ENCODE results near the gene ZKSCAN5. TPM values are rescaled to one million over a fixed set of nuclear protein-coding genes. Genes with fewer than 3 reads are reported as not detected.

The ZKSCAN5 gene
- total RNA-seq, 1 donor from 2014 or later = 14.4 TPM

DNA sequence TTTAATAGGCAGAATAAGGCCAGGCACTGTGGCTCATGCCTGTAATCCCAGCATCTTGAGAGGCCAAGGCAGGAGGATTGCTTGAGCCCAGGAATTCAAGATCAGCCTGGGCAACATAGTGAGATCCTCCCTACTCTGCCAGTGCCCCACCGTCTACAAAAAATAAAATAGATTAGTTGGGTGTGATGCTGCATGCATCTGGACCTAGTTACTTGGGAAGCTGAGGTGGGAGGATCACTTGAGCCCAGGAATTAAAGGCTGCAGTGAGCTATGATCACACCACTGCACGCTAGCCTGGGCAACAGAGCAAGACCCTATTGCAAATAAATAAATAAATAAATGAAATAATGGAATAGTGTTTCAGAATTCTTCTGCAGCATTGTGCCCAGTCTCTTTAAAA, 31.2 kb downstream of the ZKSCAN5 start:
- TF ChIP-seq, protein P1, sequence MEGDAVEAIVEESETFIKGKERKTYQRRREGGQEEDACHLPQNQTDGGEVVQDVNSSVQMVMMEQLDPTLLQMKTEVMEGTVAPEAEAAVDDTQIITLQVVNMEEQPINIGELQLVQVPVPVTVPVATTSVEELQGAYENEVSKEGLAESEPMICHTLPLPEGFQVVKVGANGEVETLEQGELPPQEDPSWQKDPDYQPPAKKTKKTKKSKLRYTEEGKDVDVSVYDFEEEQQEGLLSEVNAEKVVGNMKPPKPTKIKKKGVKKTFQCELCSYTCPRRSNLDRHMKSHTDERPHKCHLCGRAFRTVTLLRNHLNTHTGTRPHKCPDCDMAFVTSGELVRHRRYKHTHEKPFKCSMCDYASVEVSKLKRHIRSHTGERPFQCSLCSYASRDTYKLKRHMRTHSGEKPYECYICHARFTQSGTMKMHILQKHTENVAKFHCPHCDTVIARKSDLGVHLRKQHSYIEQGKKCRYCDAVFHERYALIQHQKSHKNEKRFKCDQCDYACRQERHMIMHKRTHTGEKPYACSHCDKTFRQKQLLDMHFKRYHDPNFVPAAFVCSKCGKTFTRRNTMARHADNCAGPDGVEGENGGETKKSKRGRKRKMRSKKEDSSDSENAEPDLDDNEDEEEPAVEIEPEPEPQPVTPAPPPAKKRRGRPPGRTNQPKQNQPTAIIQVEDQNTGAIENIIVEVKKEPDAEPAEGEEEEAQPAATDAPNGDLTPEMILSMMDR (IDR thresholded peaks at IDR 0.05; ENCODE audit: unreplicated experiment) = no peak
- DNase-seq (ENCODE audit: low spot score in 2 of 2, unreplicated experiment in 2 of 2) = no peak
- Mint-ChIP-seq H3K9me3 (peaks cover 61% of the 10 kb centered on the region), H3K4me1 (no peaks in the 10 kb centered on the region), H3K27ac (no peak overlapping the region), H3K4me3 (no peak overlapping the region), H3K27me3 (ENCODE audit: low read depth) (no peaks in the 10 kb centered on the region), H3K36me3 (peaks cover 55% of the 10 kb centered on the region)

DNA sequence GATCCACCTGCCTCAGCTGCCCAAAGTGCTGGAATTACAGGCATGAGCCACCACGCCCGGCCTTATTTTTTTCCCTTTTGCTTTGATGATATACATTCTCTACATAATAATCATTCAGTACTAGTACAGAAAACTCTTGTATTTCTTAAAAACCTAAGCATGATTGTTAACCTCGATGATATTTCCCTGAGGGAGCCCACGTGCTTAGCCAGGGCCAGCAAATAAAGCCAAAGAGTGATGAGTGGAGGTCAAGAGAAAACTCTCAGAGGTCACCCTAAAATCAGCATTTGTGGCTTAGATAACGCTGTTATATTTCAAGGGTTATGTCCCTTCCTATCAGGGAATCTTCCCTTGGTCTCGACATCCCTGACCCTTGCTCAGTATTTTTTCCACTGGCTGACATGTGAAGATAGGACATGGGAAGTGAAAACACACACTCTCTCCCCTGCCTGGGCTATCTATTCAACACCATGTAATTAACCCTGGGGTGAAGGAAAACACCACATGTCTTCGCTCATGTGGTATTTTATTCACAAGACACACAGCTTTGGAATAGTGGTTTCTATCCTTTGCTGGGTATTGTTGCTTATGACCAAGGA, 34.9 kb downstream of the ZKSCAN5 start:
- Mint-ChIP-seq H3K36me3 (peaks cover 44% of the 10 kb centered on the region), H3K27me3 (ENCODE audit: low read depth) (no peaks in the 10 kb centered on the region), H3K4me3 (no peak overlapping the region), H3K9me3 (peaks cover 47% of the 10 kb centered on the region), H3K27ac (no peak overlapping the region), H3K4me1 (no peaks in the 10 kb centered on the region)
- no peak for DNase-seq (ENCODE audit: low spot score in 2 of 2, unreplicated experiment in 2 of 2)
- TF ChIP-seq, protein P1 (IDR thresholded peaks at IDR 0.05; ENCODE audit: unreplicated experiment) = no peak

DNA sequence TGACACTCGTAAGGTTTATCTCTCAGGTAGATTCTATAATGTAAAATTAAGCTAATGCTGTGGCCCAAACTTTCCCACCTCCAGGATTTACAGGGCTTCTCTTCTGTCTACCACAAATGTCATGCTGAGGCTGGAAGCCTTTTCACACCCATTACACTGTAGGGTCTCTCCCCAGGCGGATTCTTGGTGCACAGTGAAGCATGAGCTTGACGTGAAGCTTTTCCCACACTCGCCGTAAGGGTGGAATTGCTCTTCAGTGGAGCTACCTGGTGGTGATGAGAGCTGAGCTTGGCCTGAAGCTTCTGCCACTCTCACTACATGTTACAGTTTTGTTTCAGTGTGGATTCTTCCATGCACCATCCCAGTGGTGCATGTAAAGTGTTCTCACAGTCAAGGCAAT, 36.1 kb downstream of the ZKSCAN5 start:
- no peaks in the 10 kb centered on the region for H3K27me3 Mint-ChIP-seq (ENCODE audit: low read depth)
- peaks cover 45% of the 10 kb centered on the region for H3K36me3 Mint-ChIP-seq
- no peak overlapping the region for H3K4me3 Mint-ChIP-seq
- no peak overlapping the region for H3K27ac Mint-ChIP-seq
- no peaks in the 10 kb centered on the region for H3K4me1 Mint-ChIP-seq
- no peak for DNase-seq (ENCODE audit: low spot score in 2 of 2, unreplicated experiment in 2 of 2)
- peaks cover 47% of the 10 kb centered on the region for H3K9me3 Mint-ChIP-seq
- TF ChIP-seq, protein P1 (IDR thresholded peaks at IDR 0.05; ENCODE audit: unreplicated experiment) = no peak

DNA sequence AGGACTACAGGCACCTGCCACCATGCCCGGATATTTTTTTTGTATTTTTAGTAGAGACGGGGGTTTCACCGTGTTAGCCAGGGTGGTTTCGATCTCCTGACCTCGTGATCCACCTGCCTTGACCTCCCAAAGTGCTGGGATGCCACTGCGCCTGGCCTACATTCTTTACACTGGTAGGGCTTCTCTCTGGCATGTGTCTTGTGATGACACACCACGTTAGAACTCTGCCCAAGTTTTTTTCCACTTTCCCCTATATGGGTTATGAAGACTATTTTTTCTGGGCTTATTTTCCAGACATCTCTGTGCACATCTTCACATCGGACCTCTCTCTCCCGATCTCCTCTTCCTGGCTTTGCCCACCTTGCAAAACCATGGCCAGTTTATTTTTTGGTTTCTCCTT, 36.8 kb downstream of the ZKSCAN5 start:
- Mint-ChIP-seq H3K9me3 (peaks cover 44% of the 10 kb centered on the region), H3K36me3 (peaks cover 45% of the 10 kb centered on the region), H3K4me1 (no peaks in the 10 kb centered on the region), H3K27me3 (ENCODE audit: low read depth) (no peaks in the 10 kb centered on the region), H3K4me3 (no peak overlapping the region), H3K27ac (no peak overlapping the region)
- DNase-seq (ENCODE audit: low spot score in 2 of 2, unreplicated experiment in 2 of 2) = no peak
- TF ChIP-seq, protein P1 (IDR thresholded peaks at IDR 0.05; ENCODE audit: unreplicated experiment) = no peak

DNA sequence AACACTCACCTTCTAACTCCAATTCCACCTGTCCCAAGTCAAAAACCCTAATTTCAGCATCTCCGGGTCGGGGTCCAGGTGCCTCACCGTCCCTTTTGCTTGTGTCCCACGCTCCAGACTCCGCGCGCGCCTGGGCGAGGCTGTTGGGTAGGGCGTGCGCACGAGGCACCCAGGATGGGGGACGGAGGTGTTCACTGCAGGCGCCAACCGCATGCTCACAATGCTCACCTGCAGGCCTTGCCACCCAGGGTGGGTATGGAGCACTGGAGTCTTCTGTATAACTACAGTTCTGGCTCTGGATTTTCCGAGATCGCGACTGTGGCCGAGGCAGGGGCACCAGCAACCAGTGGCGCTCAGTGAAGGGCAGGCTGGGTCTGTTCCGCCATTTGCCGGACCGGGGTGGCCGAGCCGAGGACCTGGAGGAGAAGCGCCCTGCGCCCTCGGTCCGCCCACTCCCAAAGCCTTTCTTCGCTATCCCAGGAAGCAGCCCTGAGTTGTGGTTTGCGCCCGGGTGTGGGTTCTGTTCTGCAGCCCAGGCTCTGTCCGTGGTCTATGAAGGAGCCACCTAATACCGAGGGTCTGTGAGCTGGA, 38.7 kb downstream of the ZKSCAN5 start:
- Mint-ChIP-seq H3K27ac (no peak overlapping the region), H3K9me3 (peaks cover 42% of the 10 kb centered on the region), H3K36me3 (peaks cover 60% of the 10 kb centered on the region), H3K4me1 (no peaks in the 10 kb centered on the region), H3K27me3 (ENCODE audit: low read depth) (no peaks in the 10 kb centered on the region), H3K4me3 (no peak overlapping the region)
- TF ChIP-seq, protein P1 (IDR thresholded peaks at IDR 0.05; ENCODE audit: unreplicated experiment) = no peak
- DNase-seq (ENCODE audit: low spot score in 2 of 2, unreplicated experiment in 2 of 2) = no peak
